MG63 (cell line): ENCODE results near the gene CHST11. TPM values are rescaled to one million over a fixed set of nuclear protein-coding genes. Genes with fewer than 3 reads are reported as not detected.
A peak's percentile ranks its signal among the peaks of the same experiment; 100 is the strongest.
"Not testable (repeated sequence)": the region's sequence is repeated elsewhere in the genome, so short reads cannot be mapped to it uniquely, and the experiment has no call there.

Source experiments
- DNase-seq: peaks from one replicate; pipeline ENCODE4 v3.0.0-alpha.2; 2020
- H3K27me3 ChIP-seq: fragments of 250-450 bp; sonication (Bioruptor Pico); 2 replicates; pipeline ENCODE4 v1.5.1; 2020; ENCODE audit warnings: mild to moderate bottlenecking, moderate library complexity
- H3K36me3 ChIP-seq: fragments of 250-450 bp; sonication (Bioruptor Pico); 2 replicates; pipeline ENCODE4 v1.5.1; 2020; ENCODE audit warnings: mild to moderate bottlenecking, moderate library complexity
- H3K4me3 ChIP-seq: fragments of 250-450 bp; sonication (Bioruptor Pico); 2 replicates; pipeline ENCODE4 v1.5.1; 2020; ENCODE audit warnings: mild to moderate bottlenecking, moderate library complexity
- H3K9me3 ChIP-seq: fragments of 250-450 bp; sonication (Bioruptor Pico); 2 replicates; pipeline ENCODE4 v1.5.1; 2020; ENCODE audit warnings: mild to moderate bottlenecking, moderate library complexity
- total RNA-seq: library from RNA; depleted of rRNA; stranded (reverse); fragments of >200 nt; shearing (Covaris generic); gene quantifications from 2 replicates; pipeline ENCODE4 v1.2.3, GENCODE V29; 2014; ENCODE audit warnings: low replicate concordance

The CHST11 gene
- total RNA-seq, 1 experiment from 2014 or later = 0.13 TPM

DNA sequence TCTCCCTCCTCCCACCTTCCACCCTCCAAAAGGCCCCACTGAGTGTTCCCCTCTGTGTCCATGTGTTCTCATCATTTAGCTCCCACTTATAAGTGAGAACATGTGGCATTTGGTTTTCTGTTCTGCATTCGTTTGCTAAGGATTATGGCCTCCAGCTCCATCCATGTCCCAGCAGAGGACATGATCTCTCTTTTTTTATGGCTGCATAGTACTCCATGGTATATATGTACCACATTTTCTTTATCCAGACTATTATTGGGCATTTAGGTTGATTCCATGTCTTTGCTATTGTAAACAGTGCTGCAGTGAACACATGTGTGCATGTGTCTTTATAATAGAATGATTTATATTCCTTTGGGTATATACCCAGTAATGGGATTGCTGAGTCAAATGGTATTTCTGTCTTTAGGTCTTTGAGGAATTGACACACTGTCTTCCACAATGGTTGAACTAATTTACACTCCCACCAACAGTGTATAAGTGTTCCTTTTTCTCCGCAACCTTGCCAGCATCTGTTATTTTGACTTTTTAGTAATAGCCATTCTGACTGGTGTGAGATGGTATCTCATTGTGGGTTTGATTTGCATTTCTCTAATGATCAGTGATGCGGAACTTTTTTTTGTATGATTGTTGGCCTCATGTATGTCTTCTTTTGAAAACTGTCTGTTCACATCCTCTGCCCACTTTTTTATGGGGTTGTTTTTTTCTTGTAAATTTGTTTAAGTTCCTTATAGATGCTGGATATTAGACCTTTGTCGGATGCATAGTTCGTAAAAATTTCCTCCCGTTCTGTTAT lies 287.2 kb downstream of the CHST11 start:
- H3K9me3 ChIP-seq, H3K36me3 ChIP-seq, DNase-seq, H3K4me3 ChIP-seq, H3K27me3 ChIP-seq: not testable (repeated sequence)

DNA sequence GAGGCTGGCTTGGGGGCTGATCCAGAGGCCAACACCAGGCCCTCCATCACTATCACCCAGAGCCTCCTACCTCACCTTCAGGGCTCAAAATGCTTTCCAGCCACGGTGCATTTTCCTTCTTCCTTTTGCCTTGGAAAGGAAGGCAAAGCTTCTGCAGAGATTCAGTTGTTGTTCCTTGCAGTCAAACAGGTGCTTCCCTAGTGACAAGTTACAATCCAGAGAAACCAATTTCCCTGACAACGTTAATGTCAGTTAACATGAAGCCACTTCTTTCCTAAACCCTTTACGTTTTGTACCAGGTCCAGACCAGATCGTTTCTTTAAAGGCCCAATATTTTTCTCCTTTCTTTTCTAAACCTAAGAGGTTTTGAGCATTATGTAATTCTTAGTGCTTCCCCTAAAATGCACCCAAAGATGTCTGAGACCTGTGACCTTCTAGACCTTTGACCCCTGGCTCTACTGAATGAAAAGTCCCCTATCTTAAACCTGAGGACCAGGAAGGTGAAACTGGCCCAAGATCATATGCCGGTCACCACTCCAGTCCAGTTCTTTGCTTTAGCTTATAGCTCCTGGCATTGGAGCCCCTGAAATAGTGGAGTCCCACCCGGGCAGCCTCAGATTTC lies 289.8 kb downstream of the CHST11 start:
- Histone ChIP-seq H3K27me3 (no peaks in the 10 kb centered on the region), H3K36me3 (no peaks in the 10 kb centered on the region), H3K4me3 (no peak overlapping the region), H3K9me3 (no peaks in the 10 kb centered on the region)
- no peak for DNase-seq

DNA sequence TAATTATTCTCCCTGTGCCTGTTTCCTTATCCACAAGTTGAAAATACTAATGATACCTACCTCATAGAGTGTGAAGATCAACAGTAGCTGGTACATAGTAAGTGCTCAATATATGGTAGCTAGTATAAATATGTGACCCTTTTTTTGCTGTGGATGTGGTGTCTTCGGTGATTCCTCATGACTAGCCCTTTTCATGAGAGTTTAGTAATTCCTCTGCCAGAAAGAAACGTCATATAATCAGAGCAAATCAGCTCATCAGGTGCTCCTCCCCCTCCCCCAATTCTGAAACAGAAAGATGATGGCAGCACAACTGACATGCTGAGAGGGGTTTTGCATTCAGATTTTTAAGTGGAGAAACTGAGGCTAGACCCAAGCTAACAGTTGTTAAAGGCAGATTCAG lies 290.6 kb downstream of the CHST11 start:
- Histone ChIP-seq H3K4me3 (no peak overlapping the region), H3K9me3 (no peaks in the 10 kb centered on the region), H3K36me3 (no peaks in the 10 kb centered on the region), H3K27me3 (no peaks in the 10 kb centered on the region)
- no peak for DNase-seq

DNA sequence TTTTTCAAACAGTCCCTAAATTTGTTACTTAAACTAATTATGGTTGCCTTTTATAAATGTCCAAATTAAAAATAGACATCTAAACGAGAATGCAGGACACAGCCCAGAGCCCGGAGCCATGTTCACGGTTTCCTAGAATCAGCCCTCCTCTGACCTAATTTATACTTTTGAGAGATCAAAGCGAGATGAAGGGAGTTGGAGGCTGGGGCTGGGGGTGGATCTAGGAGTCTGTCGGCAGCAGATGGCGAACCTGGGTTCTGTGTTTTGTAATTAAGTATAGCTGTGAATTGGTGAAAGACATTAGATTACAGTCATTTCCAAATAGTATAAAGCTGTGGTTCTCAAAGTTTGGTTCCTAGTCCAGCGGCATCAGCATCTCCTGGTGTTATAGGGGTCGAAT lies 291.2 kb downstream of the CHST11 start:
- Histone ChIP-seq H3K27me3 (no peaks in the 10 kb centered on the region), H3K9me3 (no peaks in the 10 kb centered on the region), H3K36me3 (no peaks in the 10 kb centered on the region), H3K4me3 (no peak overlapping the region)
- DNase-seq = no peak

DNA sequence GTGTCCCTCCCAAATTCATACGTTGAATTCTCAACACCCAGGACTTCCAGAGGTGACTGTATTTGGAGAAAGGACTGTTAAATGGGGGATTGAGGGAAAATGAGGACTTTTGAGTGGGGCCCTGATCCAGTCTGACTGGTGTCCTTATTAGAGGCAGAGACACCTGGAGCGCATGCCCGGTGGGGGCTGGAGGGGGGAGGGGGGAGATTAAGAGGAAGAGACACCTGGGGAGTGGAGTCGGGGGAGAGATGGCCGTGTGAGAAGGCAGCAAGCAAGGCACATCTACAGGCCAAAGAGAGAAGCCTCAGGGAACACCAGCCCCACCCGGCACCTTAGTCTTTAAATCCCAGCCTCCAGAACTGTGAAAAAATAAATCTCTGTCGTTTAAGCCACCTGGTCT lies 291.6 kb downstream of the CHST11 start:
- no peak for DNase-seq
- Histone ChIP-seq H3K36me3 (no peaks in the 10 kb centered on the region), H3K4me3 (no peak overlapping the region), H3K27me3 (no peaks in the 10 kb centered on the region), H3K9me3 (no peaks in the 10 kb centered on the region)

DNA sequence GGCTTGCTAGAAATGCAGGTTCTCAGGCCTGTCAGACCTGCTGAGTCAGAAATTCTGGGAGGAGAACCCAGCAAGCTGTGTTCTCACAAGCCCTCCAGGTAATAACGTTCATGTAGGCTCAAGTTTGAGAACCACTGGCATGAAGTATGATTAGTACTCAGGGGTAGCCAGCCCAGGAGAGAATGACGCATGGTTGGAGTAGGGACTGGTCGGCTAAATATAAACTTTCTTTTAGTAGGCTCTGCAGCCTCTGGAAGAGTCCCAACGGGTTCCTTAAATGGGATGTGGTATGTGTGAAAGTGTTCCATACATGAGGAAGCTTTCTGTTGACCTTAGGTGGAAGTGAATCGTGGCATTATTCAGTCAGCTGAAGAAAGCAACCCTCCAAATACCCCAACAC lies 292.0 kb downstream of the CHST11 start:
- peak; percentile 30 for DNase-seq
- H3K36me3 ChIP-seq = no peaks in the 10 kb centered on the region

DNA sequence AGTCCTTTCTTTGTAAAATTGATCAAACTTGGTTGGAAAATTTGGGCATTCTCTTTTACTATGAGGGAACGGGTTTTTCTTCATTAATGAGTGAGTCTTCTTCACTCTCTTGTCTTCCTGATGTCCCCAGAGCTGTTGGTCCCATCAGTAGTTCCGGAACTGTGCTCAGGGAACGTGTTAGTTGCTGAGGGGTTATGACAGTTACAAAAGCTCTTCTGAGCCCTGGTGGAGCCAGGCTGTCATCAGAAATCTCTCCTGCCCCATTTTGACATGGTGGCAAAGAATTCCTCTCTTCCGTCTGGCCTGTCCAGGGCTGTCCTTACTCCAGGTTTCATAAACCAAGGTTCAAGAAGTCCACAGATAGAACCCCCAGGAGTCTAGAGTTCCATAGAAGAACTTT lies 292.8 kb downstream of the CHST11 start:
- H3K4me3 ChIP-seq = no peak overlapping the region
- no peaks in the 10 kb centered on the region for H3K9me3 ChIP-seq
- H3K27me3 ChIP-seq = no peaks in the 10 kb centered on the region
- DNase-seq = no peak
- H3K36me3 ChIP-seq = no peaks in the 10 kb centered on the region

More for the DNA sequence above, 292.0 kb downstream of the CHST11 start:
- Histone ChIP-seq H3K4me3 (no peak overlapping the region), H3K27me3 (no peaks in the 10 kb centered on the region), H3K9me3 (no peaks in the 10 kb centered on the region)

DNA sequence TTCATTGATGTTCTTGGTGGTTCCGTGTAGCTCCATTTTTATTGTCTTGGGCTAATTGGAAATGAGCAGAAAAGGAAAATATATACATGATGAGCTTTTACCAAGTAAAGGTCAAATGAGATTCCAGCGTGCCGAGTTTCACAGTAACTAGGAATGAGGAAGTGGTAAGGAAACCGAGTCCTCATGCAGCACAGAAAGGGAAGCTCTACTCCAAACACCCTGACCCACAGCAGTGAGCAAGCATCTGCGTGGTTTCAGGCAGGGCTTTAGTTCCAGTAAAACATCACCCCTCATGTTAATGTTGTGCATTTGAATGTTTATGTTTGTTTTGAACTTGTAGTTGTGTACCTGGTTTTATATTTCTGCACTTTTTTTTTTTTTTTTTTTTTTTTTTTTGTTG lies 293.3 kb downstream of the CHST11 start:
- no peaks in the 10 kb centered on the region for H3K9me3 ChIP-seq
- H3K36me3 ChIP-seq = no peaks in the 10 kb centered on the region
- H3K4me3 ChIP-seq = no peak overlapping the region
- DNase-seq = no peak
- H3K27me3 ChIP-seq = no peaks in the 10 kb centered on the region

DNA sequence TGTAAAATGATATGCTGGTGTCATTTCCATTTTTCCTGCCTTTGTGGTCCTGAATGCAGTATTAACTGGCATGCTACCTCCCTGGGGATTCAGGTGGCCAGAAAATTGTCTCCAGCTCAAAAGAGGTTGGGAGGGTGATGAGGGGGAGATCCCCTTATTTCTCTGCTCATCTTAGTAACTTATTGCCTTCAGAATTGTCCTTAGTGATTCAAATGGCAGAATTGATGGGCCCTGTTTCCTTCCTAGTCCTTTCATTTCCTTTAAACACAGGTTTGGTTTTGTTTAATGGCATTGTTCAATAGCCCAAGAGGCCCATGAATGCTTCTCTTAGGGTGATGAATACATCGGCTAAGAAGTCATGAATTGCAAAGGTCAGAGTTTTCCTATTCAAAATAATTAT lies 294.4 kb downstream of the CHST11 start:
- DNase-seq = no peak
- Histone ChIP-seq H3K27me3 (no peaks in the 10 kb centered on the region), H3K36me3 (no peaks in the 10 kb centered on the region), H3K4me3 (no peak overlapping the region), H3K9me3 (no peaks in the 10 kb centered on the region)

DNA sequence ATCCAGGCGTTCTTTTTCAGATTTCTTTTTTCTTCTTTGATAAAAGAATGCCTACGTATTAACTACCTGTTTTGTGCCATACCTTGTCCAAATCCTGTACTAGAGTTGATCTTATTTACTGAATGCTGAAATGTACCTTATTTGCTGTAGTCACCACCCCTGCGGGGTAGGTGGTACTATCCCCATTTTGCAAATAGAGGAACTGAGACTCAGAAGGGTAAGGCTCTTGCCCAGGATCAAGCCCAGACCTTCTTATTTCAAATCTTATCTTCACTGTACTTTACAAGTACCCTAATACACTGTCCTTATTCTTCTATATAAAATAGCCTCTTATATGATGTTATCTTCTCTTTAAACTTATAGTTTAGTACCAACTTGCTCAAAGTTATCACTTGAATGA lies 294.8 kb downstream of the CHST11 start:
- DNase-seq = no peak
- Histone ChIP-seq H3K9me3 (no peaks in the 10 kb centered on the region), H3K27me3 (no peaks in the 10 kb centered on the region), H3K4me3 (no peak overlapping the region), H3K36me3 (no peaks in the 10 kb centered on the region)

DNA sequence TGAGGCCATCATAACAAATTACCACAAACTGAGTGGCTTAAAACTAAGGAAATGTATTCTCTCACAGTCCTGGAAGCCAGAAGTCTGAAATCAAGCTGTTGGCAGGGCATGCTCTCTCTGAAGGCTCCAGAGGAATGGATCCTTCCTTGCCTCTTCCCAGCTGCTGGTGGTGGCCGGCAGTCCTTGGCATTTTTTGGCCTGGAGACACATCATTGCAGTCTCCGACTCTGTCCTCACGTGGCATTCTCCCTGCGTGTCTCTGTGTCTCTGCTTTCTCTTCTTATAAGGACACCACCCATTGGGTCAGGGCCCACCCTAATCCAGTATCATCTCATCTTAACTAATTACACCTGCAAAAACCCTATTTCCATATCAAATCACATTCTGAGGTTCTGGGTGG lies 295.3 kb downstream of the CHST11 start:
- Histone ChIP-seq H3K36me3 (no peaks in the 10 kb centered on the region), H3K27me3 (no peaks in the 10 kb centered on the region), H3K9me3 (no peaks in the 10 kb centered on the region), H3K4me3 (no peak overlapping the region)
- DNase-seq = no peak

DNA sequence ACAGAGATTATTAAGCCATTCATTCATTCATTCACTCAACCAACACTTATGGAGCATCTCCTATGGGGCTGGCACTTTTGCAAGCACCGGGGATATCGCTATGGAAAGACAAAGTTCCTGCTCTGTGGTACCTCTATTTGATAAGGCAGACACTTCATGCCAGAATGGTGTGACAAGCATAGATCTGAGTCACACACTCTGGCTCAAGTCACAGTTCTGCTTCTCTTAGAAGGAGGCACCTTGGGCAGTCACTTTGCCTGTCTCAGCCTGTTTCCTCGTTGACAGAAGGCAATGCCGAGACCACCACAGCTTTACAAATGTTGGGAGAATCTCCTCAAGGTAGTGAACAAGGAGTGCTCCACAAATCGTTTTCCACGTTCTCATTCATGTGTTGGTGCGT lies 296.1 kb downstream of the CHST11 start:
- Histone ChIP-seq H3K27me3 (no peaks in the 10 kb centered on the region), H3K36me3 (no peaks in the 10 kb centered on the region), H3K4me3 (no peak overlapping the region), H3K9me3 (no peaks in the 10 kb centered on the region)
- DNase-seq = no peak

DNA sequence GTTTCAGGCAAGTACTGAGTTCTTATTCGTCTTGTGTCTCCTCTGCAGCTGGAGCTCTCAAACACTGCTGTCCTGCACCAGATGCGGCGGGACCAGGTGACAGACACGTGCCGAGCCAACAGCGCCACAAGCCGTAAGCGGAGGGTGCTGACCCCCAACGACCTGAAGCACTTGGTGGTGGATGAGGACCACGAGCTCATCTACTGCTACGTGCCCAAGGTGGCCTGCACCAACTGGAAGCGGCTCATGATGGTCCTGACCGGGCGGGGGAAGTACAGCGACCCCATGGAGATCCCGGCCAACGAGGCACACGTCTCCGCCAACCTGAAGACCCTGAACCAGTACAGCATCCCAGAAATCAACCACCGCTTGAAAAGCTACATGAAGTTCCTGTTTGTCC lies 300.2 kb downstream of the CHST11 start:
- Histone ChIP-seq H3K27me3 (no peaks in the 10 kb centered on the region), H3K36me3 (no peaks in the 10 kb centered on the region), H3K9me3 (no peaks in the 10 kb centered on the region), H3K4me3 (no peak overlapping the region)
- DNase-seq = no peak

DNA sequence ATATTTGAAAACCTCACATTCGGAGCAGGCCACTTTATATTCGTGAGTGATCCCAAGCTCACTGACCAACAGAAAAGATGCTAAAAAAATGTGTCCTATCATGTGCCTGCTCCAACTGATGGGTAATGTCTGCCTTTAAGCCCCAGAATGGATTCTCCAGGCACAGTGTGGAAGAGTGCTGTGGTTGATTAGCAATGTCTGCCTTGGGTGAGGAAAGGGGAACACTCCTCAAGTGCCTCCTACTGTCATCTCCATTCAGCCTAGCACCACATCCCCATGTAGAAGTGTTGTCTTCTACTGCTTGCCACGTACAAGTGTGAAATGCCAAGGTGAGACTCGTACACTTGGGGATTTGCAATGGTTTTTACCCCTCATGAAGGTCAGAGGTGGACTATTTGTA lies 302.0 kb downstream of the CHST11 start:
- Histone ChIP-seq H3K4me3 (no peak overlapping the region), H3K27me3 (no peaks in the 10 kb centered on the region), H3K9me3 (no peaks in the 10 kb centered on the region), H3K36me3 (no peaks in the 10 kb centered on the region)
- no peak for DNase-seq

DNA sequence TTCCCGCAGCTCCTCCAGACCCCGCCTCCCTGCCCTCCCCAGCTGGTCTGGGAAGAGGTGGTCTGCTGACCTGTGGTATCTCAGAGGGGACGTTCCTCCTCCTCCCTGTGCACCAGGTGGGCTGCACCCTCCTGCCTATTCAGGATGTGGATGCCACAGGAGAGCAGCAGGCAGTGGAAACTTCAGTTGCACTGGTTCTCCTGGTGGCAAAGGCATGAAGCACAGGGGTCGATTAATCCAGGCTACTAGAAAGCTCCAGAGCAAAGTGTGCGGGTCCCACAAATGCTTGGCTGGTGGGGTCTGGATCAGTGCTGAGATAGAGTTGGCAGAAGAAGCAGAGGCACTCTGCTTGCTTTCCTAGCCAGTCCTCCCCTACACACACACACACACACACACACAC lies 304.3 kb downstream of the CHST11 start:
- no peak for DNase-seq
- H3K4me3 ChIP-seq = no peak overlapping the region
- no peaks in the 10 kb centered on the region for H3K27me3 ChIP-seq
- H3K36me3 ChIP-seq = no peaks in the 10 kb centered on the region
- no peaks in the 10 kb centered on the region for H3K9me3 ChIP-seq

DNA sequence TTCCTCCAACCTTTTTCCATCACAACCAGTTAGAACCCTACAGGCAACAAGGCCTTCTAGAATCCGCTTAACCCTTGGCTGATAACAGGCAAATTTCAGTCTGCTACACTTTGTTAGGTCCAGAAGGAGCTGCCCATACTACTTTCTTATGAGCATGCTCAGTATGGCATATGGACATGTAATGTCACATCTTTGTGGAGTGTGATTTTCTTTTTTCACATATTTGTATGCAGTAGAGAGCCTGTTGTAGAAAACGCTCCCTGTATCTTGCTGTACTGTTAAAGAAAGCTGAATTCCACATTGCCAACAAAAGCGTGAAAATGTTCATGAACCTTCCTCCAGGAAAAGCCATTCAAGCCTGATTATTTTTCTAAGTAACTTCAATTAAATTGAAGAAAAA lies 304.9 kb downstream of the CHST11 start:
- H3K36me3 ChIP-seq = no peaks in the 10 kb centered on the region
- no peak overlapping the region for H3K4me3 ChIP-seq
- H3K27me3 ChIP-seq = no peaks in the 10 kb centered on the region
- no peak for DNase-seq
- H3K9me3 ChIP-seq = no peaks in the 10 kb centered on the region

DNA sequence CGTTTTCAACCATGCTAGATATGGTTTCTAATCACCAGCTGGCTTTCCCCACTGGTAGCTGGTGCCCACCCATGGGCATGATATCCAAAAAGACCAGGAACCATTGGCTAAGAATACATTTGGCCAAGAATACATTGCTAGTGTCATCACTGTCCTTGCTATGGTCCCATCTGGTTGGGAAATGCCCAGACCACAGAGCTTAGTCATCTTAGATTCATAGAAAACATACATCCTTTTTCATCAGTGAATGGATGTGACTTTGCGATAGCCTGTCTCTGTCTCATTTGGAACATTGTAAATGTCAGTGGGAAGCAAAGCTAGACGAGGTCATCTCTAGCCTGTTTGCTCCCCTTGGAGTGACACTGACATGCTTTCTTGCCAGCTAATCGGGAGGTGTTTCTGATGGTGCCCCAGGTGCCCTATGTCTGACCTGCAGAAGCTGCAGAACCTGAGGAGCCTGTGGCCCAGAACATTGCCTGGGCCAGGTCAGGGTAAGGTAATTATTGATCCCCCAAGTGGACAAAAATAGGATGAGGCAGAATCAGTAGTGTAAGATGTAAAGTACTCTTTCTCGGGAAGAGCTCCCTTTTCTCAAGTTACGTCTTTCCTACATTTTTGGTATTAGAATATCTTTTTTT lies 306.5 kb downstream of the CHST11 start:
- DNase-seq = no peak
- no peaks in the 10 kb centered on the region for H3K27me3 ChIP-seq

More for the DNA sequence above, 306.5 kb downstream of the CHST11 start:
- Histone ChIP-seq H3K9me3 (no peaks in the 10 kb centered on the region), H3K36me3 (no peaks in the 10 kb centered on the region), H3K4me3 (no peak overlapping the region)
